GM19468 (cell line): ENCODE measurements around the gene LMX1B.
"Not testable (repeated sequence)": the region's sequence is repeated elsewhere in the genome, so short reads cannot be mapped to it uniquely, and the experiment has no call there.

Source experiments
- ATAC-seq: cut with Tn5 transposase; IDR thresholded peaks from one replicate; pipeline ENCODE4 v1.9.1; 2021; ENCODE audit warnings: mild to moderate bottlenecking, moderate library complexity, moderate number of reproducible peaks; ENCODE audit not compliant: unreplicated experiment; ENCODE audit errors: extremely low read depth

LMX1B gene

GRCh38 chr9:126704157-126704891 lies 90.6 kb downstream of the LMX1B start:
- no peak for ATAC-seq

- no peak for ATAC-seq
These were observed 91.4 kb downstream of the LMX1B start for GRCh38 chr9:126704892-126705766.

- ATAC-seq, result no peak
These were observed 92.3 kb downstream of the LMX1B start for GRCh38 chr9:126705767-126706697.

GRCh38 chr9:126706698-126707053 lies 92.9 kb downstream of the LMX1B start:
- no peak for ATAC-seq

GRCh38 chr9:126707083-126707482 lies 93.4 kb downstream of the LMX1B start:
- ATAC-seq, result no peak

GRCh38 chr9:126707712-126708111 lies 94.0 kb downstream of the LMX1B start:
- ATAC-seq, result not testable (repeated sequence)

GRCh38 chr9:126708178-126708577 lies 94.5 kb downstream of the LMX1B start:
- no peak for ATAC-seq

- ATAC-seq, result no peak
These were observed 95.5 kb downstream of the LMX1B start for GRCh38 chr9:126709241-126709640.

GRCh38 chr9:126715382-126715781 lies 101.7 kb downstream of the LMX1B start:
- no peak for ATAC-seq

GRCh38 chr9:126717441-126717840 lies 103.7 kb downstream of the LMX1B start:
- not testable (repeated sequence) for ATAC-seq

GRCh38 chr9:126719618-126720031 lies 105.9 kb downstream of the LMX1B start:
- ATAC-seq, result no peak

GRCh38 chr9:126720036-126720435 lies 106.3 kb downstream of the LMX1B start:
- ATAC-seq, result no peak

- no peak for ATAC-seq
These were observed 107.2 kb downstream of the LMX1B start for GRCh38 chr9:126720661-126721563.

GRCh38 chr9:126721564-126721981 lies 107.8 kb downstream of the LMX1B start:
- ATAC-seq, result no peak

- no peak for ATAC-seq
These were observed 108.7 kb downstream of the LMX1B start for GRCh38 chr9:126722252-126722921.

- ATAC-seq, result peak; percentile 31
These were observed 109.4 kb downstream of the LMX1B start for GRCh38 chr9:126722922-126723806.

GRCh38 chr9:126723807-126724172 lies 110.1 kb downstream of the LMX1B start:
- no peak for ATAC-seq

GRCh38 chr9:126724226-126724625 lies 110.5 kb downstream of the LMX1B start:
- ATAC-seq, result no peak
